ENCODE data around the gene SIM1. TPM values are rescaled to one million over a fixed set of nuclear protein-coding genes. Genes with fewer than 3 reads are reported as not detected.

SIM1 gene
- total RNA-seq, 1 donor from 2014 or later, result not detected

GRCh38 chr6:100479179-100480035 lies 14.7 kb upstream of the SIM1 start:
- no peaks in the 10 kb centered on the region for H3K36me3 ChIP-seq (ENCODE audit: control insufficient read depth, insufficient read depth, low read length)
- H3K27me3 ChIP-seq (ENCODE audit: control insufficient read depth, insufficient read depth, low read length), result peaks cover 5% of the 10 kb centered on the region
- no peak for FAIRE-seq
- DNase-seq (ENCODE audit: low read depth), result peak; percentile 50
- H3K4me3 ChIP-seq (ENCODE audit: low read depth, low read length), result no peak overlapping the region
- peak; percentile 70 for TF ChIP-seq CTCF (IDR thresholded peaks at IDR 0.05; ENCODE audit: insufficient read depth, low read length, severe bottlenecking)

GRCh38 chr6:100475554-100476320 lies 11.0 kb upstream of the SIM1 start:
- FAIRE-seq (no peak), DNase-seq (ENCODE audit: low read depth) (peak; percentile 49)
- H3K4me3 ChIP-seq (ENCODE audit: low read depth, low read length), result no peak overlapping the region
- H3K36me3 ChIP-seq (ENCODE audit: control insufficient read depth, insufficient read depth, low read length), result no peaks in the 10 kb centered on the region
- no peak for TF ChIP-seq CTCF (IDR thresholded peaks at IDR 0.05; ENCODE audit: insufficient read depth, low read length, severe bottlenecking)
- peaks cover 9% of the 10 kb centered on the region for H3K27me3 ChIP-seq (ENCODE audit: control insufficient read depth, insufficient read depth, low read length)

- no peak for TF ChIP-seq CTCF (IDR thresholded peaks at IDR 0.05; ENCODE audit: insufficient read depth, low read length, severe bottlenecking)
- Histone ChIP-seq H3K27me3 (ENCODE audit: control insufficient read depth, insufficient read depth, low read length) (peaks cover 20% of the 10 kb centered on the region), H3K36me3 (ENCODE audit: control insufficient read depth, insufficient read depth, low read length) (no peaks in the 10 kb centered on the region), H3K4me3 (ENCODE audit: low read depth, low read length) (no peak overlapping the region)
- DNase-seq (ENCODE audit: low read depth) (no peak), FAIRE-seq (no peak)
Measured at GRCh38 chr6:100473182-100473581, 8.5 kb upstream of the SIM1 start.

- no peaks in the 10 kb centered on the region for H3K36me3 ChIP-seq (ENCODE audit: control insufficient read depth, insufficient read depth, low read length)
Measured at GRCh38 chr6:100472674-100473073, 8.0 kb upstream of the SIM1 start.

GRCh38 chr6:100470422-100471120 lies 5.8 kb upstream of the SIM1 start:
- TF ChIP-seq CTCF (IDR thresholded peaks at IDR 0.05; ENCODE audit: insufficient read depth, low read length, severe bottlenecking), result no peak
- Histone ChIP-seq H3K27me3 (ENCODE audit: control insufficient read depth, insufficient read depth, low read length) (peaks cover 44% of the 10 kb centered on the region), H3K4me3 (ENCODE audit: low read depth, low read length) (no peak overlapping the region), H3K36me3 (ENCODE audit: control insufficient read depth, insufficient read depth, low read length) (no peaks in the 10 kb centered on the region)
- DNase-seq (ENCODE audit: low read depth), result no peak
- FAIRE-seq, result no peak

More at GRCh38 chr6:100472674-100473073, 8.0 kb upstream of the SIM1 start:
- no peak for FAIRE-seq
- Histone ChIP-seq H3K4me3 (ENCODE audit: low read depth, low read length) (no peak overlapping the region), H3K27me3 (ENCODE audit: control insufficient read depth, insufficient read depth, low read length) (peaks cover 23% of the 10 kb centered on the region)
- DNase-seq (ENCODE audit: low read depth), result peak; percentile 77
- no peak for TF ChIP-seq CTCF (IDR thresholded peaks at IDR 0.05; ENCODE audit: insufficient read depth, low read length, severe bottlenecking)
